Endothelial cell of umbilical vein (primary cell): Measurements from ENCODE around the gene TRIM68. TPM values are rescaled to one million over a fixed set of nuclear protein-coding genes. Genes with fewer than 3 reads are reported as not detected.

Source experiments
- BruUV-seq: library from RNA; stranded (reverse); fragments of 400-500 nt; replicated peaks from 2 replicates; lab custom pipeline; 2021; lab: Mats Ljungman, UMichigan
- CTCF ChIA-PET: fragments of 300-600, 350-600 bp; sonication (Branson Sonifier 250); formaldehyde crosslinking; loops from one replicate; lab custom pipeline; 2021; ENCODE audit warnings: antibody characterized with exemption, inconsistent platforms; lab: Charles Lee
- POLR2A ChIA-PET: fragments of 300-600, 350-600 bp; sonication (Branson Sonifier 250); formaldehyde crosslinking; loops from one replicate; lab custom pipeline; 2021; ENCODE audit warnings: antibody characterized with exemption, inconsistent platforms; lab: Charles Lee
- DNase-seq: peaks from one replicate; pipeline ENCODE4 v3.0.0-alpha.2; 2011; ENCODE audit warnings: low read depth, low spot score
- FAIRE-seq: peaks from 2 replicates; lab custom pipeline; 2011; peaks lifted over from hg19 to GRCh38; lab: Jason Lieb, UNC
- H2AFZ ChIP-seq: 2 replicates; pipeline ENCODE4 v1.6.0; 2012; ENCODE audit warnings: low read depth, low read length, control low read depth, inconsistent platforms
- H3K27ac ChIP-seq: 2 replicates; pipeline ENCODE4 v1.5.1; 2011; ENCODE audit warnings: low read depth, mild to moderate bottlenecking, control low read depth, low read length, moderate library complexity; ENCODE audit not compliant: insufficient read depth
- H3K27me3 ChIP-seq, 2 experiments: 2 replicates each; pipeline versions ENCODE4 v1.6.0 to v1.6.1; 2011; ENCODE audit warnings: low read length in 2 of 2, mixed read lengths in 1 of 2; ENCODE audit not compliant: control insufficient read depth in 2 of 2, insufficient read depth in 2 of 2
- H3K36me3 ChIP-seq, 2 experiments: 2 replicates in 1 of 2; 3 replicates in 1 of 2; pipeline ENCODE4 v1.5.1; 2011; ENCODE audit warnings: low read length in 2 of 2, mild to moderate bottlenecking in 1 of 2, moderate library complexity in 1 of 2; ENCODE audit not compliant: control insufficient read depth in 2 of 2, insufficient read depth in 2 of 2; ENCODE audit errors: extremely low read depth in 1 of 2
- H3K4me1 ChIP-seq: 3 replicates; pipeline ENCODE4 v1.5.1; 2011; ENCODE audit warnings: mild to moderate bottlenecking, low read length; ENCODE audit not compliant: control insufficient read depth, insufficient read depth; ENCODE audit errors: extremely low read depth
- H3K4me2 ChIP-seq: 2 replicates; pipeline ENCODE4 v1.6.1; 2011; ENCODE audit warnings: low read length, control low read depth, mixed read lengths; ENCODE audit not compliant: insufficient read depth
- H3K4me3 ChIP-seq, 3 experiments: fragments of 200-600 bp in 1 of 3; sonication (generic), shearing (Covaris generic) in 1 of 3; replicated peaks in 1 of 3; 2 replicates each; pipeline ENCODE4 v1.5.1; 2011 to 2016; ENCODE audit warnings: control low read depth in 3 of 3, low read length in 3 of 3, mild to moderate bottlenecking in 2 of 3, inconsistent platforms in 1 of 3, low read depth in 1 of 3, moderate library complexity in 1 of 3; ENCODE audit not compliant: insufficient read depth in 1 of 3
- H3K79me2 ChIP-seq: 2 replicates; pipeline ENCODE4 v1.6.0; 2012; ENCODE audit warnings: low read length, inconsistent platforms; ENCODE audit not compliant: control insufficient read depth, insufficient read depth
- H3K9ac ChIP-seq: replicated peaks from 2 replicates; pipeline ENCODE3; 2011; ENCODE audit warnings: low read length, control low read depth; ENCODE audit not compliant: insufficient read depth; ENCODE audit errors: extremely low read depth
- H3K9me1 ChIP-seq: replicated peaks from 3 replicates; pipeline ENCODE4 v1.6.0; 2011; ENCODE audit warnings: mild to moderate bottlenecking, low read length; ENCODE audit not compliant: control insufficient read depth, insufficient read depth; ENCODE audit errors: extremely low read depth
- H3K9me3 ChIP-seq: replicated peaks from 2 replicates; pipeline ENCODE4 v1.5.1; 2012; ENCODE audit warnings: low read length, inconsistent platforms; ENCODE audit not compliant: control insufficient read depth, insufficient read depth
- H4K20me1 ChIP-seq: replicated peaks from 2 replicates; pipeline ENCODE3; 2011; ENCODE audit warnings: mild to moderate bottlenecking, low read length; ENCODE audit not compliant: control insufficient read depth, insufficient read depth; ENCODE audit errors: extremely low read depth
- FOS ChIP-seq: IDR thresholded peaks from 2 replicates; pipeline ENCODE4 v1.6.1; 2011; ENCODE audit warnings: mild to moderate bottlenecking, low read length, moderate library complexity, borderline replicate concordance; ENCODE audit not compliant: insufficient read depth
- GATA2 ChIP-seq: IDR thresholded peaks from 2 replicates; pipeline ENCODE4 v1.7.0; 2011; ENCODE audit warnings: low read depth, mild to moderate bottlenecking, moderate library complexity, mixed read lengths, low read length; ENCODE audit not compliant: insufficient read length, insufficient read depth
- JUN ChIP-seq: IDR thresholded peaks from 2 replicates; pipeline ENCODE4 v1.6.1; 2011; ENCODE audit warnings: borderline replicate concordance, low read depth; ENCODE audit not compliant: insufficient read length, insufficient read depth
- POLR2A ChIP-seq: IDR thresholded peaks from 2 replicates; pipeline ENCODE4 v1.6.1; 2012; ENCODE audit warnings: low read depth, mild to moderate bottlenecking, control low read depth, low read length
- POLR2AphosphoS5 ChIP-seq: IDR thresholded peaks from 2 replicates; pipeline ENCODE4 v1.6.1; 2012; ENCODE audit warnings: low read depth, mild to moderate bottlenecking, control low read depth, low read length, moderate library complexity; ENCODE audit not compliant: insufficient read depth
- dilution Hi-C: fragments of 300-500 bp; cut with MboI; formaldehyde crosslinking; loops from one replicate; pipeline ENCODE4 v1.15.0; 2019; ENCODE audit warnings: low sequenced_read_pairs; ENCODE audit not compliant: extremely low pct_ligation_motif_present
- intact Hi-C: fragments of 100-400 bp; cut with micrococcal nuclease; formaldehyde crosslinking; loops from one replicate; pipeline ENCODE4 v1.10.0; 2022
- polyA plus RNA-seq, 4 experiments: library from polyadenylated mRNA; depleted of rRNA in 3 of 4; stranded (reverse) in 3 of 4; unstranded in 1 of 4; fragments of >200 nt; gene quantifications; 2 replicates each; pipeline versions ENCODE4 v1.2.1 to v1.2.3, GENCODE V29; 2011 to 2012; ENCODE audit warnings: missing spikeins in 1 of 4
- total RNA-seq: library from RNA; stranded (reverse); gene quantifications from 2 replicates; pipeline ENCODE4 v1.2.3, GENCODE V29; 2021
- TF ChIP-seq, protein P1 (sequence below), 2 donors: IDR thresholded peaks; 1 replicate in 1 of 2; 2 replicates in 1 of 2; pipeline ENCODE4 v1.5.1; 2011; ENCODE audit warnings: low read length in 2 of 2, mild to moderate bottlenecking in 2 of 2, moderate library complexity in 2 of 2, control low read depth in 1 of 2, inconsistent platforms in 1 of 2, low read depth in 1 of 2; ENCODE audit not compliant: insufficient read depth in 1 of 2; ENCODE audit errors: extremely low read depth in 1 of 2

The TRIM68 gene
- total and polyA plus RNA-seq, 2 donors (not counting 3 experiments of a cell fraction or from before 2014, with no cell fraction given), result 8.1 to 11.3 TPM

DNA sequence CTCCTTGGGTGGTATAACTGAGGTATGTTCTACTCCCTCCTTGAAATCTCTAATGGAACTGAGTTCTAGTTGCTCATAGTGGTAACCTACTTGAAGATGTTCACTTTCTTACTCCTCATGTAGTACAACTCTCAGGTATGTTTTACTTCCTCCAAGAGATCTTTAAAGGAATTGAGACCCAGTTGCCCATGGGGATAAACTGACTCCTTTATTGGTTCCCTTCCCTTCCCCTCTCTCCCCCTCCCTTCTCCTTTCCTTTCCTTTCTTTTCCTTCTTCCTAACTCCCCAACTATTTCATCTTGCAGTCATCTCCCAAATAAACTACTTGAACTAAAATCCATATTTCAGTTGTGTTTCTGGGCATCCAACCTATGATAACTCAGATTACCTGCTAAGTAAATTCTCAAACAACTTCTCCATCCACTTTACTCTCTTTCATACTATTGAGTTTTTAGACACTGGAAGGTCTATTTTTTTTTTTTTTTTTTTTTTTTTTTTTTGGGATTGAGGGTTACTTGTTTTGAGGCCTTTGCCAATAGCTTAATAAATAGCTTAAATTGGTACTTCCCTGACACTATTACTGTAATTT is 7.9 kb upstream of the TRIM68 start:
- H2AFZ ChIP-seq, result no peak overlapping the region
- H3K9me3 ChIP-seq, result no peaks in the 10 kb centered on the region
- intact Hi-C loops (no loop called here), dilution Hi-C loops (no loop called here)
- H4K20me1 ChIP-seq, result no peaks in the 10 kb centered on the region
- no peak overlapping the region for H3K9ac ChIP-seq
- no peaks in the 10 kb centered on the region for H3K79me2 ChIP-seq
- no peak for DNase-seq
- no peaks in the 10 kb centered on the region for H3K36me3 ChIP-seq
- FAIRE-seq, result no peak
- CTCF ChIA-PET, result interaction anchor here (0.6 to 1.0 kb wide), 2 partner anchors 11 to 67 kb away, joined by 3 to 6 read pairs; no protein-coding TSS in a partner anchor
- H3K4me2 ChIP-seq, result no peak overlapping the region
- H3K27ac ChIP-seq, result no peak overlapping the region
- H3K4me1 ChIP-seq, result no peaks in the 10 kb centered on the region
- POLR2A ChIA-PET, result no interaction called here
- peaks cover 0 to 2% of the 10 kb centered on the region in 2 experiments for H3K27me3 ChIP-seq
- H3K4me3 ChIP-seq, result no peak overlapping the region
- no peaks in the 10 kb centered on the region for H3K9me1 ChIP-seq
- no TSS peak for BruUV-seq
- TF ChIP-seq GATA2, result no peak
- TF ChIP-seq POLR2AphosphoS5, result no peak
- no peak for TF ChIP-seq JUN
- no peak for TF ChIP-seq POLR2A
- TF ChIP-seq, protein P1, sequence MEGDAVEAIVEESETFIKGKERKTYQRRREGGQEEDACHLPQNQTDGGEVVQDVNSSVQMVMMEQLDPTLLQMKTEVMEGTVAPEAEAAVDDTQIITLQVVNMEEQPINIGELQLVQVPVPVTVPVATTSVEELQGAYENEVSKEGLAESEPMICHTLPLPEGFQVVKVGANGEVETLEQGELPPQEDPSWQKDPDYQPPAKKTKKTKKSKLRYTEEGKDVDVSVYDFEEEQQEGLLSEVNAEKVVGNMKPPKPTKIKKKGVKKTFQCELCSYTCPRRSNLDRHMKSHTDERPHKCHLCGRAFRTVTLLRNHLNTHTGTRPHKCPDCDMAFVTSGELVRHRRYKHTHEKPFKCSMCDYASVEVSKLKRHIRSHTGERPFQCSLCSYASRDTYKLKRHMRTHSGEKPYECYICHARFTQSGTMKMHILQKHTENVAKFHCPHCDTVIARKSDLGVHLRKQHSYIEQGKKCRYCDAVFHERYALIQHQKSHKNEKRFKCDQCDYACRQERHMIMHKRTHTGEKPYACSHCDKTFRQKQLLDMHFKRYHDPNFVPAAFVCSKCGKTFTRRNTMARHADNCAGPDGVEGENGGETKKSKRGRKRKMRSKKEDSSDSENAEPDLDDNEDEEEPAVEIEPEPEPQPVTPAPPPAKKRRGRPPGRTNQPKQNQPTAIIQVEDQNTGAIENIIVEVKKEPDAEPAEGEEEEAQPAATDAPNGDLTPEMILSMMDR (IDR thresholded peaks at IDR 0.05; ENCODE audit: extremely low read depth in 1 of 2, insufficient read depth in 1 of 2, low read depth in 1 of 2, low read length in 2 of 2), result no peak
- no peak for TF ChIP-seq FOS
